ENCODE data around the gene PROSER3.

The PROSER3 gene

DNA sequence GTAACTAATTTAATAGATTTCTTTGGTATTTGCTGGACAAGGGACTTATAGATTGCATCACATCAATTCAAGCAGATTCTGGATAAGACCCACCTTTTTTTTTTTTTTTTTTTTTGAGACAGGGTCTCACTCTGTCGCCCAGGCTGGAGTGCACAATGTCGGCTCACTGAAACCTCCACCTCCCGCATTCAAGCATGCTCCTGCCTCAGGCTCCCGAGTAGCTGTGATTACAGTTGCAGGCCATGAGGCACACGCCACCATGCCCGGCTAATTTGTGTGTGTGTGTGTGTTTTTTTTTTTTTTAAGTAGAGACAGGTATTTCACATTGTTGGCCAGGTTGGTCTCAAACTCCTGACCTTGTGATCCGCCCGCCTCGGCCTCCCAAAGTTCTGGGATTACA lies 58.9 kb downstream of the PROSER3 start:
- in situ Hi-C loops (cut with MboI; ENCODE audit: low sequenced_read_pairs): no loop called here

DNA sequence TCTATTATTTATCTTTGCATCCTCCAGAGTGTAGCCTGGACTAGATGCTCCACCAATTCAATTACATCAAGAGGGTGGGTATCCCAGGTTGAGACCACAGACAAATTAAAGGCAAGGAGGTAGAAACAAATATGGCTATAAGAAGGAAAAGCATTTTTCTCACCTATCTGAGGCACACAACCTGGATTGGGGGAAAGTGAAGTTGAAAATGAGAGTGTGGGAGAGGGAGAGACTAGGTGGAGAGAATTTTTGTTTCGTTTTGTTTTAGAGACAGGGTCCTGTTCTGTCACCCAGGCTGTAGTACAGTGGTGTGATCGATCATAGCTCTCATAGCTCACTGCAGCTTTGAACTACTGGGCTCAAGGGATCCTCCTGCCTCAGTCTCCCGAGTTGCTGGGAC lies 60.5 kb downstream of the PROSER3 start:
- in situ Hi-C loops (cut with MboI; ENCODE audit: low sequenced_read_pairs): no loop called here

Measured in hTERT RPE-1 (cell line).